HG02763 (cell line): ENCODE data around the gene MDC1.
"Not testable (repeated sequence)": the region's sequence is repeated elsewhere in the genome, so short reads cannot be mapped to it uniquely, and the experiment has no call there.

Experiments
- ATAC-seq: cut with Tn5 transposase; IDR thresholded peaks from one replicate; pipeline ENCODE4 v1.9.1; 2021; ENCODE audit warnings: mild to moderate bottlenecking, moderate library complexity; ENCODE audit not compliant: unreplicated experiment

The MDC1 gene

GRCh38 chr6:30717129-30717844 is at the start of gene MDC1:
Gene MDC1 (minus strand): TSS chr6:30717281. CDS start chr6:30715175, 2,106 bp downstream.
- peak; percentile 63 for ATAC-seq

GRCh38 chr6:30766461-30767157 is 49.5 kb upstream of the MDC1 start:
- ATAC-seq: no peak

GRCh38 chr6:30765495-30765894 is 48.4 kb upstream of the MDC1 start:
- ATAC-seq: not testable (repeated sequence)

- not testable (repeated sequence) for ATAC-seq
These were observed 47.5 kb upstream of the MDC1 start for GRCh38 chr6:30764490-30765043.

GRCh38 chr6:30763618-30764489 is 46.8 kb upstream of the MDC1 start:
- ATAC-seq: no peak

GRCh38 chr6:30763155-30763617 is 46.1 kb upstream of the MDC1 start:
- ATAC-seq: no peak

- ATAC-seq: no peak
These were observed 44.8 kb upstream of the MDC1 start for GRCh38 chr6:30761791-30762429.

- ATAC-seq: no peak
These were observed 43.5 kb upstream of the MDC1 start for GRCh38 chr6:30760549-30760948.

GRCh38 chr6:30759575-30760239 is 42.6 kb upstream of the MDC1 start:
- no peak for ATAC-seq

GRCh38 chr6:30757261-30757904 is 40.3 kb upstream of the MDC1 start:
- no peak for ATAC-seq

GRCh38 chr6:30756405-30757003 is 39.4 kb upstream of the MDC1 start:
- not testable (repeated sequence) for ATAC-seq

GRCh38 chr6:30754631-30755030 is 37.5 kb upstream of the MDC1 start:
- ATAC-seq: no peak

GRCh38 chr6:30752157-30752927 is 35.3 kb upstream of the MDC1 start:
- no peak for ATAC-seq

- no peak for ATAC-seq
These were observed 33.2 kb upstream of the MDC1 start for GRCh38 chr6:30750379-30750668.

- ATAC-seq: no peak
These were observed 32.7 kb upstream of the MDC1 start for GRCh38 chr6:30749554-30750378.

GRCh38 chr6:30748851-30749540 is 31.9 kb upstream of the MDC1 start:
- ATAC-seq: no peak
